ENCODE results near the gene DZIP1L.
"Not testable (repeated sequence)": the region's sequence is repeated elsewhere in the genome, so short reads cannot be mapped to it uniquely, and the experiment has no call there.

Gene DZIP1L

GRCh38 chr3:138114988-138115971 is at the start of gene DZIP1L:
Gene DZIP1L (minus strand): TSS chr3:138115608. CDS start chr3:138103971, 11,637 bp downstream.
- DNase-seq, result peak; percentile 74

- DNase-seq, result no peak
These were observed 49.7 kb upstream of the DZIP1L start for GRCh38 chr3:138165061-138165460.

GRCh38 chr3:138157743-138158142 is 42.3 kb upstream of the DZIP1L start:
- DNase-seq, result no peak

- no peak for DNase-seq
These were observed 39.1 kb upstream of the DZIP1L start for GRCh38 chr3:138154534-138154933.

- DNase-seq, result peak; percentile 52
These were observed 33.1 kb upstream of the DZIP1L start for GRCh38 chr3:138148503-138148902.

GRCh38 chr3:138142181-138142580 is 26.8 kb upstream of the DZIP1L start:
- DNase-seq, result not testable (repeated sequence)

GRCh38 chr3:138140940-138141339 is 25.5 kb upstream of the DZIP1L start:
- no peak for DNase-seq

- peak; percentile 71 for DNase-seq
These were observed 24.3 kb upstream of the DZIP1L start for GRCh38 chr3:138139691-138140090.

GRCh38 chr3:138137861-138138260 is 22.5 kb upstream of the DZIP1L start:
- peak; percentile 35 for DNase-seq

- peak; percentile 82 for DNase-seq
These were observed 20.8 kb upstream of the DZIP1L start for GRCh38 chr3:138136201-138136600.

GRCh38 chr3:138135833-138136194 is 20.4 kb upstream of the DZIP1L start:
- no peak for DNase-seq

- DNase-seq, result peak; percentile 76
These were observed 19.9 kb upstream of the DZIP1L start for GRCh38 chr3:138135146-138135832.

GRCh38 chr3:138132239-138132638 is 16.8 kb upstream of the DZIP1L start, which contains the start of gene A4GNT:
Gene A4GNT (minus strand): TSS chr3:138132390. CDS start chr3:138131256, 1,134 bp downstream.
- DNase-seq, result no peak

- DNase-seq, result no peak
These were observed 12.4 kb upstream of the DZIP1L start for GRCh38 chr3:138127636-138128365.

GRCh38 chr3:138125548-138126221 is 10.3 kb upstream of the DZIP1L start:
- peak; percentile 98 for DNase-seq

- DNase-seq, result peak; percentile 90
These were observed 9.4 kb upstream of the DZIP1L start for GRCh38 chr3:138124706-138125355.

- peak; percentile 62 for DNase-seq
These were observed 8.8 kb upstream of the DZIP1L start for GRCh38 chr3:138124188-138124587.

GRCh38 chr3:138119423-138119766 is 4.0 kb upstream of the DZIP1L start:
- DNase-seq, result no peak

GRCh38 chr3:138118612-138119422 is 3.4 kb upstream of the DZIP1L start:
- DNase-seq, result peak; percentile 70

- DNase-seq, result no peak
These were observed 933 bp downstream of the DZIP1L start for GRCh38 chr3:138114431-138114918.

- no peak for DNase-seq
These were observed 2.1 kb downstream of the DZIP1L start for GRCh38 chr3:138113326-138113725.
